Type B pancreatic cell (in vitro differentiated cells): ENCODE results near the gene HYAL1. TPM values are rescaled to one million over a fixed set of nuclear protein-coding genes. Genes with fewer than 3 reads are reported as not detected.
"Not testable (repeated sequence)": the region's sequence is repeated elsewhere in the genome, so short reads cannot be mapped to it uniquely, and the experiment has no call there.

ENCODE experiments used
- DNase-seq: peaks from one replicate; pipeline ENCODE4 v3.0.0; 2021; ENCODE audit warnings: mixed read lengths; ENCODE audit not compliant: unreplicated experiment; ENCODE audit errors: extremely low spot score
- H3K27ac Mint-ChIP-seq: 2 replicates; pipeline ENCODE4 v1.8.0; 2021; ENCODE audit warnings: mild to moderate bottlenecking, mixed read lengths
- H3K27me3 Mint-ChIP-seq: 2 replicates; pipeline ENCODE4 v1.8.0; 2021; ENCODE audit warnings: mixed read lengths
- H3K36me3 Mint-ChIP-seq: 2 replicates; pipeline ENCODE4 v1.8.0; 2021; ENCODE audit warnings: mixed read lengths
- H3K4me1 Mint-ChIP-seq: one replicate; pipeline ENCODE4 v1.8.0; 2021; ENCODE audit warnings: mixed read lengths; ENCODE audit not compliant: unreplicated experiment
- H3K4me3 Mint-ChIP-seq: 2 replicates; pipeline ENCODE4 v1.8.0; 2021; ENCODE audit warnings: mild to moderate bottlenecking, mixed read lengths
- H3K9me3 Mint-ChIP-seq: 2 replicates; pipeline ENCODE4 v1.8.0; 2021; ENCODE audit warnings: mixed read lengths
- total RNA-seq: library from RNA; stranded (reverse); gene quantifications from 2 replicates; pipeline ENCODE4 v1.2.1, GENCODE V29; 2021; ENCODE audit warnings: low replicate concordance
- TF ChIP-seq, protein P1 (sequence below): fragments of 200-600 bp; sonication (generic); conservative IDR thresholded peaks from 2 replicates; pipeline ENCODE4 v1.5.0; 2021; ENCODE audit warnings: antibody characterized with exemption, mild to moderate bottlenecking

The HYAL1 gene
- total RNA-seq, 1 donor from 2014 or later, result 3.7 TPM

GRCh38 chr3:50286322-50287227, 16.8 kb downstream of the HYAL1 start:
- no peaks in the 10 kb centered on the region for H3K9me3 Mint-ChIP-seq
- H3K4me1 Mint-ChIP-seq, result peaks cover 6% of the 10 kb centered on the region
- H3K27ac Mint-ChIP-seq, result no peak overlapping the region
- H3K27me3 Mint-ChIP-seq, result no peaks in the 10 kb centered on the region
- TF ChIP-seq, protein P1, sequence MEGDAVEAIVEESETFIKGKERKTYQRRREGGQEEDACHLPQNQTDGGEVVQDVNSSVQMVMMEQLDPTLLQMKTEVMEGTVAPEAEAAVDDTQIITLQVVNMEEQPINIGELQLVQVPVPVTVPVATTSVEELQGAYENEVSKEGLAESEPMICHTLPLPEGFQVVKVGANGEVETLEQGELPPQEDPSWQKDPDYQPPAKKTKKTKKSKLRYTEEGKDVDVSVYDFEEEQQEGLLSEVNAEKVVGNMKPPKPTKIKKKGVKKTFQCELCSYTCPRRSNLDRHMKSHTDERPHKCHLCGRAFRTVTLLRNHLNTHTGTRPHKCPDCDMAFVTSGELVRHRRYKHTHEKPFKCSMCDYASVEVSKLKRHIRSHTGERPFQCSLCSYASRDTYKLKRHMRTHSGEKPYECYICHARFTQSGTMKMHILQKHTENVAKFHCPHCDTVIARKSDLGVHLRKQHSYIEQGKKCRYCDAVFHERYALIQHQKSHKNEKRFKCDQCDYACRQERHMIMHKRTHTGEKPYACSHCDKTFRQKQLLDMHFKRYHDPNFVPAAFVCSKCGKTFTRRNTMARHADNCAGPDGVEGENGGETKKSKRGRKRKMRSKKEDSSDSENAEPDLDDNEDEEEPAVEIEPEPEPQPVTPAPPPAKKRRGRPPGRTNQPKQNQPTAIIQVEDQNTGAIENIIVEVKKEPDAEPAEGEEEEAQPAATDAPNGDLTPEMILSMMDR, result no peak
- DNase-seq, result no peak
- no peaks in the 10 kb centered on the region for H3K36me3 Mint-ChIP-seq
- H3K4me3 Mint-ChIP-seq, result no peak overlapping the region

- H3K27me3 Mint-ChIP-seq, H3K36me3 Mint-ChIP-seq, H3K27ac Mint-ChIP-seq, DNase-seq, H3K4me1 Mint-ChIP-seq, H3K9me3 Mint-ChIP-seq, H3K4me3 Mint-ChIP-seq: not testable (repeated sequence)
These were observed 19.3 kb downstream of the HYAL1 start for GRCh38 chr3:50284121-50284520.

- H3K27ac Mint-ChIP-seq, result no peak overlapping the region
- H3K4me1 Mint-ChIP-seq, result peaks cover 9% of the 10 kb centered on the region
- no peak for DNase-seq
- H3K36me3 Mint-ChIP-seq, result peaks cover 2% of the 10 kb centered on the region
- TF ChIP-seq, protein P1, result no peak
- H3K27me3 Mint-ChIP-seq, result peaks cover 22% of the 10 kb centered on the region
- no peaks in the 10 kb centered on the region for H3K9me3 Mint-ChIP-seq
- H3K4me3 Mint-ChIP-seq, result no peak overlapping the region
These were observed 23.9 kb downstream of the HYAL1 start for GRCh38 chr3:50279255-50280016.

GRCh38 chr3:50278880-50279224, 24.5 kb downstream of the HYAL1 start, which contains the start of gene LSMEM2:
Gene LSMEM2, plus strand, starts transcription at chr3:50279087. Its CDS starts 27 bp downstream, at chr3:50279114.
- no peak for DNase-seq
- Mint-ChIP-seq H3K9me3 (no peaks in the 10 kb centered on the region), H3K4me1 (peaks cover 14% of the 10 kb centered on the region), H3K27me3 (peaks cover 27% of the 10 kb centered on the region), H3K36me3 (peaks cover 5% of the 10 kb centered on the region), H3K27ac (no peak within 1 kb of the TSS), H3K4me3 (no peak within 1 kb of the TSS)
- TF ChIP-seq, protein P1, result no peak

DNA sequence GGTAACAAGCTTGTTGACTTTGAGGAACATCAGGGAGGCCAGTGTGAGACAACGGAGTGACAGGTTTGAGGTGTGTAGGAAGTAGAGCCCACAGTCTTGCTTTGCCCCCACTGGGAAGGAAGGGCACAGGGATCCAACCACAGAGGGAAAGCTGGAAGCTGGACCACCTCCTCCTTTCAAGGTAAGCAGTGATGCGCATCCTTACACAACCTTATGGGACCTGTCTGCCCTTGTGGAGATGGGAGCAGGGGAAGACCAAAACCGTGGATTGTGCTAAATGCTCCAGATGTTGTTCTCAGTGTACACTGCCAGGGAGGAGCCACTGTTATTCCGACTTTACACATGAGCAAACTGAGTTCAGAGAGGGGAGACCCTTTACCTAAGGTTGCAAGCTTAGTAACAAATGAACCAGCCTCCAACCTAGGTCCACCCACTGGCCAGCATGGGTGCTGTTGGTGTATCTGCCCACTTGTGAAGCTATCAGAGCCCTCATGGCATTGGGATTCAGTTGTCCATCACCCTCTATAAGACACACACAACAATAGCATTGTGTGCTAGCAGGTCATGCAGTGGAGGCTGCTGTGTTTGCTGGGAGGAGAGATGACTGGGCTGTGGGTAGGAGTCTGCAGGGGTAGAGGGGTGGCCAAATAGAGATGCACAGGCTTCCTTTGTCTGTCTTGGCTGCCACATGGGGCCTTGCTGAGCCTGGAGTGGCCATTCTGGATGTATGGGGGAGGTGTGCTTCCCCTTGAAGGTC, 25.1 kb downstream of the HYAL1 start:
- H3K36me3 Mint-ChIP-seq, result peaks cover 5% of the 10 kb centered on the region

More for the DNA sequence above, 25.1 kb downstream of the HYAL1 start:
- Mint-ChIP-seq H3K4me3 (no peak overlapping the region), H3K9me3 (no peaks in the 10 kb centered on the region), H3K27ac (no peak overlapping the region), H3K27me3 (peaks cover 27% of the 10 kb centered on the region), H3K4me1 (peaks cover 14% of the 10 kb centered on the region)
- no peak for DNase-seq
- TF ChIP-seq, protein P1, result no peak
